IMR-90 (cell line): Measurements from ENCODE around the gene RADIL. TPM values are rescaled to one million over a fixed set of nuclear protein-coding genes. Genes with fewer than 3 reads are reported as not detected.

Experiments
- ATAC-seq: fragments of 200-7000 bp; cut with Tn5 transposase; 2 replicates; pipeline ENCODE4 v1.9.1; 2020; ENCODE audit warnings: low read depth, mild to moderate bottlenecking, moderate library complexity
- BruUV-seq: library from RNA; stranded (reverse); fragments of 400-500 nt; replicated peaks from 2 replicates; lab custom pipeline; 2021; lab: Mats Ljungman, UMichigan
- CTCF ChIA-PET: fragments of 300-600 bp; formaldehyde crosslinking; extraction: SDS; loops from one replicate; lab custom pipeline; 2021; ENCODE audit warnings: antibody characterized with exemption; lab: Yijun Ruan, JAX
- POLR2A ChIA-PET: fragments of 300-600 bp; sonication (Branson Sonifier 250); formaldehyde crosslinking; loops from one replicate; lab custom pipeline; 2022; ENCODE audit warnings: antibody characterized with exemption; ENCODE audit not compliant: unreplicated experiment; lab: Charles Lee
- DNase-seq: peaks from one replicate; pipeline ENCODE4 v3.0.0; 2013
- H2AFZ ChIP-seq: replicated peaks from 2 replicates; pipeline ENCODE3; 2013; ENCODE audit warnings: low read length, mild to moderate bottlenecking; ENCODE audit not compliant: poor library complexity
- H2AK5ac ChIP-seq: 2 replicates; pipeline ENCODE4 v1.6.1; 2013; ENCODE audit warnings: low read depth, low read length, inconsistent platforms
- H2AK9ac ChIP-seq: replicated peaks from 2 replicates; pipeline ENCODE3; 2013; ENCODE audit warnings: mild to moderate bottlenecking, low read depth, low read length, moderate library complexity; ENCODE audit not compliant: poor library complexity
- H2BK120ac ChIP-seq: 2 replicates; pipeline ENCODE4 v1.6.1; 2013; ENCODE audit warnings: low read depth, low read length, inconsistent platforms
- H2BK15ac ChIP-seq: 3 replicates; pipeline ENCODE4 v1.6.1; 2013; ENCODE audit warnings: low read depth, low read length, inconsistent platforms
- H2BK20ac ChIP-seq: 2 replicates; pipeline ENCODE4 v1.6.1; 2013; ENCODE audit warnings: low read depth, mild to moderate bottlenecking, inconsistent platforms, low read length, moderate library complexity
- H2BK5ac ChIP-seq: 2 replicates; pipeline ENCODE4 v1.6.1; 2013; ENCODE audit warnings: mild to moderate bottlenecking, low read depth, low read length, inconsistent platforms; ENCODE audit not compliant: poor library complexity, severe bottlenecking
- H3K14ac ChIP-seq: replicated peaks from 2 replicates; pipeline ENCODE4 v1.6.1; 2013; ENCODE audit warnings: low read depth, low read length, inconsistent platforms
- H3K18ac ChIP-seq: 2 replicates; pipeline ENCODE4 v1.6.1; 2013; ENCODE audit warnings: low read depth, low read length, control low read depth
- H3K23ac ChIP-seq: 2 replicates; pipeline ENCODE4 v1.6.1; 2013; ENCODE audit warnings: low read depth, low read length, inconsistent platforms
- H3K27ac ChIP-seq: 2 replicates; pipeline ENCODE4 v1.5.1; 2013; ENCODE audit warnings: mild to moderate bottlenecking, control low read depth, low read length; ENCODE audit not compliant: insufficient read depth
- H3K27me3 ChIP-seq: 2 replicates; pipeline ENCODE4 v1.6.1; 2013; ENCODE audit warnings: low read length; ENCODE audit not compliant: control insufficient read depth, insufficient read depth
- H3K36me3 ChIP-seq: 2 replicates; pipeline ENCODE4 v1.6.1; 2013; ENCODE audit warnings: low read length, mixed read lengths; ENCODE audit not compliant: control insufficient read depth, insufficient read depth
- H3K4ac ChIP-seq: 2 replicates; pipeline ENCODE4 v1.6.1; 2013; ENCODE audit warnings: low read depth, low read length, inconsistent platforms
- H3K4me1 ChIP-seq: 2 replicates; pipeline ENCODE4 v1.6.1; 2013; ENCODE audit warnings: low read length, mixed read lengths; ENCODE audit not compliant: control insufficient read depth, insufficient read depth
- H3K4me2 ChIP-seq: 2 replicates; pipeline ENCODE4 v1.6.1; 2013; ENCODE audit warnings: low read depth, mild to moderate bottlenecking, control low read depth, low read length, moderate library complexity
- H3K4me3 ChIP-seq: 2 replicates; pipeline ENCODE4 v1.5.1; 2013; ENCODE audit warnings: low read depth, mild to moderate bottlenecking, control low read depth, low read length, moderate library complexity; ENCODE audit not compliant: insufficient read depth
- H3K56ac ChIP-seq: 2 replicates; pipeline ENCODE4 v1.6.1; 2013; ENCODE audit warnings: low read length, inconsistent platforms; ENCODE audit not compliant: insufficient read depth; ENCODE audit errors: extremely low read depth
- H3K79me1 ChIP-seq, 2 experiments: 2 replicates each; pipeline ENCODE4 v1.6.1; 2013; ENCODE audit warnings: low read length in 2 of 2, inconsistent platforms in 1 of 2, low read depth in 1 of 2
- H3K9ac ChIP-seq: 2 replicates; pipeline ENCODE4 v1.6.1; 2013; ENCODE audit warnings: low read depth, low read length, control low read depth
- H3K9me1 ChIP-seq: 2 replicates; pipeline ENCODE4 v1.6.1; 2013; ENCODE audit warnings: low read length, inconsistent platforms; ENCODE audit not compliant: insufficient read depth
- H3K9me3 ChIP-seq: 2 replicates; pipeline ENCODE4 v1.6.1; 2013; ENCODE audit warnings: low read length; ENCODE audit not compliant: control insufficient read depth, insufficient read depth
- H4K20me1 ChIP-seq: 2 replicates; pipeline ENCODE4 v1.6.1; 2013; ENCODE audit warnings: low read length, inconsistent platforms; ENCODE audit not compliant: insufficient read depth
- H4K5ac ChIP-seq: 2 replicates; pipeline ENCODE4 v1.6.1; 2013; ENCODE audit warnings: mild to moderate bottlenecking, low read depth, low read length, control low read depth
- H4K8ac ChIP-seq, 2 experiments: 2 replicates each; pipeline ENCODE4 v1.6.1; 2013; ENCODE audit warnings: low read depth in 2 of 2, low read length in 2 of 2, control low read depth in 1 of 2, inconsistent platforms in 1 of 2
- H4K91ac ChIP-seq: 2 replicates; pipeline ENCODE4 v1.6.1; 2013; ENCODE audit warnings: low read depth, low read length, inconsistent platforms; ENCODE audit not compliant: insufficient read depth
- CEBPB ChIP-seq: IDR thresholded peaks from 2 replicates; pipeline ENCODE4 v1.6.1; 2012; ENCODE audit warnings: low read depth, low read length, improper control_type of control experiment
- MAFK ChIP-seq: IDR thresholded peaks from 2 replicates; pipeline ENCODE4 v1.6.1; 2012; ENCODE audit warnings: low read depth, low read length, improper control_type of control experiment
- MXI1 ChIP-seq: IDR thresholded peaks from 2 replicates; pipeline ENCODE4 v1.6.1; 2012; ENCODE audit warnings: low read depth, mild to moderate bottlenecking, low read length, moderate library complexity, borderline replicate concordance
- RCOR1 ChIP-seq: IDR thresholded peaks from 2 replicates; pipeline ENCODE4 v1.6.1; 2012; ENCODE audit warnings: mild to moderate bottlenecking, low read length, improper control_type of control experiment; ENCODE audit not compliant: insufficient replicate concordance
- WGBS, 2 experiments: methylation state at CpG; one replicate each; pipeline versions ENCODE4 v1.1.5 to v1.1.7; 2013; ENCODE audit warnings: missing lambda C conversion rate in 2 of 2; ENCODE audit not compliant: insufficient read length in 1 of 2; ENCODE audit errors: extremely low coverage in 2 of 2; 5-methylcytosine and 5-hydroxymethylcytosine counted together
- dilution Hi-C: fragments of 300-500 bp; cut with HindIII; formaldehyde crosslinking; loops from one replicate; pipeline ENCODE4 v1.14.3; 2018; ENCODE audit warnings: low sequenced_read_pairs; ENCODE audit not compliant: unreplicated experiment
- in situ Hi-C: fragments of 300-500 bp; cut with MboI; formaldehyde crosslinking; loops from 3 replicates; pipeline ENCODE4 v1.14.3; 2019; ENCODE audit warnings: low sequenced_read_pairs, inconsistent platforms, mixed read lengths
- intact Hi-C: fragments of 100-400 bp; cut with micrococcal nuclease; formaldehyde crosslinking; loops from 2 replicates; pipeline ENCODE4 v1.10.0; 2022
- polyA plus RNA-seq, 3 experiments: library from polyadenylated mRNA; depleted of rRNA; stranded (reverse); fragments of >200 nt; gene quantifications; 2 replicates each; pipeline ENCODE4 v1.2.3, GENCODE V29; 2012; ENCODE audit warnings: low replicate concordance in 1 of 3
- total RNA-seq: library from RNA; depleted of rRNA; stranded (reverse); fragments of >200 nt; gene quantifications from 2 replicates; pipeline ENCODE4 v1.2.3, GENCODE V29; 2012

The RADIL gene
- total and polyA plus RNA-seq, 2 of the 4 experiments (the other 2 are of a cell fraction), result 0.18 to 0.48 TPM

DNA sequence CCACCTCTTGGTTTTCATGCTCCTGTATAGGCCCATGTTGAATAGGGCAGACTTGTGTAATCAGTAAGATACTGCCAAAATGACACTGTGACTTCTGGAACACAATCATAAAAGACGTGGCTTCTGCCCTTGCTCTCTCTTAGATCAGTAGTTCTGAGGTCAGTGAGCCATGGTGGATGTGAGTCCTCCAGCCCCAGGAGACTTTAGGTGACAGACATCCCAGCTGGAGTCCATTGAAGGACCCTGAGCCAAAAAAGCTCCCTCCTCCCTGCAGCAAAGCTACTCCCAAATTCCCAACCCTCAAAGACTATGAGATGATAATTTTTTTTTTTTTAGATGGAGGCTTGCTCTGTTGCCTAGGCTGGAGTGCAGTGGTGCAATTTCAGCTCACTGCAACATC lies 3.2 kb upstream of the RADIL start:
- H4K20me1 ChIP-seq, result no peaks in the 10 kb centered on the region
- no peak overlapping the region for H4K8ac ChIP-seq
- no peak overlapping the region for H2AK9ac ChIP-seq
- H3K4ac ChIP-seq, result no peak overlapping the region
- in situ Hi-C loops (no loop called here), intact Hi-C loops (no loop called here), dilution Hi-C loops (no loop called here)
- H3K9me3 ChIP-seq, result no peaks in the 10 kb centered on the region
- H2BK5ac ChIP-seq, result no peak overlapping the region
- BruUV-seq, result no TSS peak
- H2BK120ac ChIP-seq, result no peak overlapping the region
- TF ChIP-seq RCOR1 (no peak), MXI1 (no peak), MAFK (no peak), CEBPB (no peak)
- H2AK5ac ChIP-seq, result no peak overlapping the region
- no peak overlapping the region for H3K27ac ChIP-seq
- ATAC-seq (no peak), DNase-seq (no peak)
- H2BK15ac ChIP-seq, result no peak overlapping the region
- no peaks in the 10 kb centered on the region; the same call in 1 of the 2 replicates for H3K27me3 ChIP-seq
- H2AFZ ChIP-seq, result no peak overlapping the region
- H3K9ac ChIP-seq, result no peak overlapping the region
- H3K18ac ChIP-seq, result no peak overlapping the region
- no peak overlapping the region for H3K14ac ChIP-seq
- H4K91ac ChIP-seq, result no peak overlapping the region
- no peak overlapping the region for H3K23ac ChIP-seq
- H3K4me1 ChIP-seq, result peaks cover 2% of the 10 kb centered on the region; the same call in 1 of the 2 replicates
- POLR2A ChIA-PET, result no interaction called here
- no peak overlapping the region for H4K5ac ChIP-seq
- no peaks in the 10 kb centered on the region for H3K79me1 ChIP-seq
- no peak overlapping the region for H3K4me2 ChIP-seq
- H3K36me3 ChIP-seq, result no peaks in the 10 kb centered on the region
- H3K56ac ChIP-seq, result no peak overlapping the region
- H3K9me1 ChIP-seq, result no peaks in the 10 kb centered on the region
- H2BK20ac ChIP-seq, result no peak overlapping the region
- no CpG with 5 or more reads among the region's 1 CpG for WGBS, 2 experiments
- CTCF ChIA-PET, result no interaction called here
- no peak overlapping the region for H3K4me3 ChIP-seq
